ENCODE data around the gene MYLIP. TPM values are rescaled to one million over a fixed set of nuclear protein-coding genes. Genes with fewer than 3 reads are reported as not detected.

MYLIP gene
- total RNA-seq, 1 donor from 2014 or later: 12.9 TPM

DNA sequence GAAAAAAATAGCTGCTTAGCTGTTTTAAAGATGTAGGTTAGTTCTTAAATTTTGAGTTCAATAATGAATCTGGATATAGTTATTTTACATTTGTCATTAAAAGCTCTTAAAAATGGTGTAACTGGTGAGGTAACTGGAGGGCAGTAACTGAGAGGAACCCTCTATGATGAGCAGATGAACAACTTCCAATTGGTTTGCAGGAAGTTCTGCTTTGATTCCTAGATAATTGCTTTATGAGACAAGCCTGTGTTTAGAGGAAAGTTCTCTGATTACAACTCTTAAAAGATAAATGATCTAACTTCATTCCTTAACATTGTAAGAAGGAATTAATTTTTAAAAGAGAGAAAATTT is 8.5 kb downstream of the MYLIP start:
- no peak for TF ChIP-seq CTCF (IDR thresholded peaks at IDR 0.05; ENCODE audit: partially characterized antibody, unreplicated experiment)
- H3K27me3 Mint-ChIP-seq (ENCODE audit: unreplicated experiment): no peaks in the 10 kb centered on the region
- no peak for DNase-seq
- H3K4me1 Mint-ChIP-seq (ENCODE audit: low read depth, unreplicated experiment): peaks cover 35% of the 10 kb centered on the region
- no peak overlapping the region for H3K27ac Mint-ChIP-seq (ENCODE audit: unreplicated experiment)
- no peak overlapping the region for H3K4me3 Mint-ChIP-seq (ENCODE audit: unreplicated experiment)
- peaks cover 3% of the 10 kb centered on the region for H3K9me3 Mint-ChIP-seq (ENCODE audit: unreplicated experiment)
- H3K36me3 Mint-ChIP-seq (ENCODE audit: unreplicated experiment): peaks cover under 1% of the 10 kb centered on the region

- DNase-seq: no peak
- Mint-ChIP-seq H3K4me1 (ENCODE audit: low read depth, unreplicated experiment) (peaks cover 32% of the 10 kb centered on the region), H3K4me3 (ENCODE audit: unreplicated experiment) (no peak overlapping the region), H3K27ac (ENCODE audit: unreplicated experiment) (no peak overlapping the region), H3K27me3 (ENCODE audit: unreplicated experiment) (no peaks in the 10 kb centered on the region), H3K36me3 (ENCODE audit: unreplicated experiment) (peaks cover 6% of the 10 kb centered on the region), H3K9me3 (ENCODE audit: unreplicated experiment) (peaks cover 3% of the 10 kb centered on the region)
- TF ChIP-seq CTCF (IDR thresholded peaks at IDR 0.05; ENCODE audit: partially characterized antibody, unreplicated experiment): no peak
Measured at GRCh38 chr6:16139556-16139955, 10.7 kb downstream of the MYLIP start.

- Mint-ChIP-seq H3K36me3 (ENCODE audit: unreplicated experiment) (peaks cover 6% of the 10 kb centered on the region), H3K4me1 (ENCODE audit: low read depth, unreplicated experiment) (peaks cover 26% of the 10 kb centered on the region), H3K9me3 (ENCODE audit: unreplicated experiment) (peaks cover 3% of the 10 kb centered on the region), H3K27ac (ENCODE audit: unreplicated experiment) (peak overlapping the region; percentile 31), H3K27me3 (ENCODE audit: unreplicated experiment) (no peaks in the 10 kb centered on the region), H3K4me3 (ENCODE audit: unreplicated experiment) (peak overlapping the region; percentile 50)
- no peak for TF ChIP-seq CTCF (IDR thresholded peaks at IDR 0.05; ENCODE audit: partially characterized antibody, unreplicated experiment)
- peak; percentile 57 for DNase-seq
Measured at GRCh38 chr6:16140607-16141006, 11.7 kb downstream of the MYLIP start.

DNA sequence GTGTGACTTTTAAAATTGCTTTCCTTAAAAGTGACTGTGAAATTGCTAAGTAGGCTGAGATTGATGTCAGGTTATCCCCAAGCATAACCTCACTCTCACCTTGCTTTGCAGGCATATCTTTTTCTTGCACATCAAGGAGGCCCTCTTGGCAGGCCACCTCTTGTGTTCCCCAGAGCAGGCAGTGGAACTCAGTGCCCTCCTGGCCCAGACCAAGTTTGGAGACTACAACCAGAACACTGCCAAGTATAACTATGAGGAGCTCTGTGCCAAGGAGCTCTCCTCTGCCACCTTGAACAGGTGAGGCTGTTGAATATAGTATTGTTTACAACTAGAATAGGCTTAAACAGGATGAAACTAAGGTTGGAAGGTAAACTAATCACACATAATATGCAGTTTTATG is 12.6 kb downstream of the MYLIP start:
- peaks cover 3% of the 10 kb centered on the region for H3K9me3 Mint-ChIP-seq (ENCODE audit: unreplicated experiment)
- no peak for TF ChIP-seq CTCF (IDR thresholded peaks at IDR 0.05; ENCODE audit: partially characterized antibody, unreplicated experiment)
- peaks cover 26% of the 10 kb centered on the region for H3K4me1 Mint-ChIP-seq (ENCODE audit: low read depth, unreplicated experiment)
- DNase-seq: no peak
- no peaks in the 10 kb centered on the region for H3K27me3 Mint-ChIP-seq (ENCODE audit: unreplicated experiment)
- H3K36me3 Mint-ChIP-seq (ENCODE audit: unreplicated experiment): peaks cover 6% of the 10 kb centered on the region
- H3K4me3 Mint-ChIP-seq (ENCODE audit: unreplicated experiment): no peak overlapping the region
- H3K27ac Mint-ChIP-seq (ENCODE audit: unreplicated experiment): no peak overlapping the region

- Mint-ChIP-seq H3K36me3 (ENCODE audit: unreplicated experiment) (peaks cover 13% of the 10 kb centered on the region), H3K27me3 (ENCODE audit: unreplicated experiment) (no peaks in the 10 kb centered on the region), H3K27ac (ENCODE audit: unreplicated experiment) (no peak overlapping the region), H3K4me3 (ENCODE audit: unreplicated experiment) (no peak overlapping the region), H3K4me1 (ENCODE audit: low read depth, unreplicated experiment) (peaks cover 11% of the 10 kb centered on the region), H3K9me3 (ENCODE audit: unreplicated experiment) (peaks cover 3% of the 10 kb centered on the region)
- DNase-seq: no peak
- no peak for TF ChIP-seq CTCF (IDR thresholded peaks at IDR 0.05; ENCODE audit: partially characterized antibody, unreplicated experiment)
Measured at GRCh38 chr6:16145038-16145437, 16.2 kb downstream of the MYLIP start.

All from glutamatergic neuron (in vitro differentiated cells).